Adrenal gland (tissue), 12 donors: ENCODE data around the gene TTLL10. TPM values are rescaled to one million over a fixed set of nuclear protein-coding genes. Genes with fewer than 3 reads are reported as not detected.
A peak's percentile ranks its signal among the peaks of the same experiment; 100 is the strongest.

Source experiments
- DNase-seq, 7 donors: peaks; one replicate each; pipeline ENCODE4 v3.0.0-alpha.2; 2019 to 2020
- H3K27ac ChIP-seq, 5 donors: fragments of 200-600 bp; sonication (generic) in 4 of 5; 1 replicate in 3 of 5; 2 replicates in 2 of 5; pipeline versions ENCODE4 v1.5.1 to v1.8.0; 2016 to 2020; ENCODE audit warnings: mild to moderate bottlenecking in 1 of 5
- H3K27me3 ChIP-seq: fragments of 200-600 bp; 2 replicates; pipeline ENCODE4 v1.8.0; 2021
- H3K36me3 ChIP-seq, 2 donors: fragments of 200-600 bp; replicated peaks in 1 of 2; 1 replicate in 1 of 2; 2 replicates in 1 of 2; pipeline versions ENCODE4 v1.5.1 to v1.8.0; 2018 to 2022
- H3K4me1 ChIP-seq, 2 donors: fragments of 200-600 bp; replicated peaks in 1 of 2; 1 replicate in 1 of 2; 2 replicates in 1 of 2; pipeline versions ENCODE4 v1.5.1 to v1.8.0; 2018 to 2021
- H3K4me3 ChIP-seq, 4 donors: fragments of 200-600 bp; sonication (generic) in 3 of 4; one replicate each; pipeline ENCODE4 v1.5.1; 2016 to 2018
- H3K9me3 ChIP-seq, 3 donors: fragments of 200-600 bp; sonication (generic) in 1 of 3; replicated peaks in 1 of 3; 1 replicate in 2 of 3; 2 replicates in 1 of 3; pipeline versions ENCODE4 v1.5.1 to v1.8.0; 2016 to 2021
- CTCF ChIP-seq, 6 experiments: fragments of 450-650 bp in 4 of 6; fragments of 200-600 bp in 2 of 6; sonication (generic) in 1 of 6; IDR thresholded peaks; 1 replicate in 5 of 6; 2 replicates in 1 of 6; pipeline versions ENCODE4 v1.5.1 to v1.8.0; 2016 to 2021; ENCODE audit warnings: antibody characterized with exemption in 6 of 6, mild to moderate bottlenecking in 2 of 6, moderate library complexity in 1 of 6
- POLR2A ChIP-seq, 2 donors: fragments of 450-650 bp; IDR thresholded peaks; one replicate each; pipeline ENCODE4 v1.6.1; 2017; ENCODE audit warnings: antibody characterized with exemption in 2 of 2, mild to moderate bottlenecking in 2 of 2, moderate library complexity in 1 of 2
- WGBS, 4 donors: extraction: QIAGEN DNeasy Blood & Tissue Kit in 2 of 4; methylation state at CpG; one replicate each; pipeline versions ENCODE4 v1.1.5 to v1.1.7; 2013 to 2017; 5-methylcytosine and 5-hydroxymethylcytosine counted together
- intact Hi-C, 2 donors: fragments of 100-400 bp; cut with DNase I; formaldehyde crosslinking; loops; one replicate each; pipeline versions ENCODE4 v1.14.1 to v1.15.0; 2022 to 2023
- polyA plus RNA-seq, 3 donors: library from polyadenylated mRNA; stranded (reverse); fragments of 200-250 nt in 2 of 3; fragments of 350-450 nt in 1 of 3; fragmentation: Illumina TruSeq in 1 of 3; extraction: RNeasy Lipid Tissue Mini Kit (QIAGEN cat#74804) in 1 of 3; gene quantifications; one replicate each; pipeline ENCODE4 v1.2.3, GENCODE V29; 2013 to 2014
- total RNA-seq, 9 donors: library from RNA; depleted of rRNA in 4 of 9; stranded (reverse); fragments of >200 nt in 4 of 9; fragments of 120-200 nt in 1 of 9; fragmentation: NEBNext Ultra II Directional in 1 of 9; extraction: Animal tissue kit (Norgen Biotek cat#: 25700) in 1 of 9; gene quantifications; one replicate each; pipeline versions ENCODE4 v1.1.0 to v1.2.4, GENCODE V29; 2013 to 2023
- donor health status: healthy with polysubstance abuse.
- donor health status: Bipolar disorder and iron deficiency.
- donor health status: DM: yes; HTN: yes; CAD: no.
- donor health status: DM: no; HTN: no; CAD: no.
- donor health status: DM: no; HTN: no; CAD: no.
- donor health status: DM: yes; HTN: yes; CAD: no.

The TTLL10 gene
- total and polyA plus RNA-seq, 12 donors: 0.32 to 0.44 TPM; not detected in 10

DNA sequence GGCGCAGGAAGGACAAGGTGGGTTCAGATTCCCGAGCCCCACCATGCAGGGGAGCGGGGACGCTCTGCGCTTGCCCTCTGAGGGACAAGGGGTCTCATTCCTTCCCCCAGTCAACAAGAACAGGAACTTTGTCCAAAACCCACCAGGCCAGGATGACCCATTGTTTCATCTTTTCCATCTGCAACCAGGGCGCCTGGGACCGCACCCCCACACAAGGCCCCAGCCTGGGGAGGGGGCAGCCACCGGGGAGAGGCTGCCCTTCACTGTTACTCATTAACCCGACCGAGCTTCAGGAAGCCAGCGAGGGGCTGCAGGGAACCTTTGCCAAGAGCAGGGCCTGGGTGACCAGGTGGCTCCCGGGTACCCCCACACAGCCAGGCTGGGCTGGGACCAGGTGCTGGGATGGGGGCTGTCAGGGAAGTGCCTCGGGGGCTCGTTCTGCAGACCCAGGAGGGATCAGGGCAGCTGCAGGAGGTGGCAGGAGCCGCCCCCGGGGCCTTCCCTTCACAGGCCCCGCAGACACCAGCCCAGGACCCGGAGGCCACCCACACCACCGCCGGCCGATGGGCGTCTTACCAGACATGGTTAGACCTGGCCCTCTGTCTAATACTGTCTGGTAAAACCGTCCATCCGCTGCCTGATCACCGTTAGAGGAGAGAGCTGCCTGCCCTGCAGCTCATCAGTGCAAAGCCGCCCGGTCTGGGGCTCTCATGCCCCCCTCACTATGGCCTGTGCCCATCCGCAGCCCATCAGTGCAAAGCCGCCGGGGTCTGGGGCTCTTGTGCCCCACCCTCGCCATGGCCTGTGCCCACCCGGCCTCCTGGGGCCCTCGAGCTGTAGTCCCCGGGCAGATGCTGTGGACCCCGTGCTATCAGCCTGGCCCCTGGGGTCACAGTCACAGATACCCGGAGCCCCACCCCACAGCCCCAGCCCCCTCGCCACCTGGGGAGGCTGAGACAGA is 4.9 kb upstream of the TTLL10 start:
- Histone ChIP-seq H3K27ac (no peak overlapping the region), H3K9me3 (no peaks in the 10 kb centered on the region), H3K4me3 (no peak overlapping the region), H3K27me3 (peaks cover 50% of the 10 kb centered on the region), H3K4me1 (no peaks in the 10 kb centered on the region), H3K36me3 (no peaks in the 10 kb centered on the region)
- intact Hi-C loops: no loop called here
- 66 to 76% (median 70%) methylated on average over 10 to 37 of the region's 37 CpGs for WGBS, 4 donors
- TF ChIP-seq CTCF (IDR thresholded peaks at IDR 0.05): no peak
- DNase-seq: no peak

DNA sequence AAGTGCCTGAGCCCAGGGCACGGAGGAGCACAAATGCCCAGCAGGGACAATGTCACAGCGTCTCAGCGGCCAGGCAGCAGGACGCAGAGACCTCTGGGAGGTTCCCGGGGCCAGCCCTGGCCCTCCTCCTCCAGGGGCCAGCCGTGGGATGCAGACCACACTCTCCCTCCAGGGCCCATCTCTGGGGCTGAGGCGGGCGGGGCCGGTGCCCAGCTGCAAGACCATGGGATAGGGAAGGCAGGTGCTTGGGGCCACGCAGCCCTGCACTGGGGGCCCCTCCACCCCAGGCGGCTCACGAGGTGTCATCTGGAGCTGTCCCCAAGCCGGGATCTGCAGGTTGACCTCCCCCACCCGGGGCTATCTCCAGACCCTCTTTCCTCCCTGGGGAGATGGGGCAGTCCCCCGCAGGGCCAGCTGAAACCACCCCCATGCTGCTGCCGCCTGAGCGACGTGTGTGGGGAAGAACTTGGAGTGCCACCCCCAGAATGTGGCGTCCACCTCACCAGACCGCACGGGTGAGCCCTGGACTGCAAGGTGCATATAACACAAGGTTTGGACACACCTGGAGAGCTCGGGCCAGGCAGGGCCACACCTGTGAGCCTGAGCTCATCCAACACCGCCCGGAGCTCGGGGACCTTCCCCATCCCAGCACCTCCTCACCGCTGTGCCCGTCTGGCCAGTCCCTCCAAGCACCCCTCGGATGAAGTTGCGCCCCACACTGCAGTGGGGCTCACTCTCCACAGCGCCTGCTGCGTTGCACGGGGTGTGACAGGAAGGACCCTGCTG is 4.1 kb upstream of the TTLL10 start:
- Histone ChIP-seq H3K4me1 (no peaks in the 10 kb centered on the region), H3K27me3 (peaks cover 55% of the 10 kb centered on the region), H3K27ac (no peak overlapping the region), H3K9me3 (no peaks in the 10 kb centered on the region), H3K36me3 (no peaks in the 10 kb centered on the region), H3K4me3 (no peak overlapping the region)
- 56 to 68% (median 62%) methylated on average over 6 to 32 of the region's 32 CpGs for WGBS, 4 donors
- intact Hi-C loops: no loop called here
- peak in 1 of 7 donors; percentile 5 for DNase-seq
- TF ChIP-seq CTCF (IDR thresholded peaks at IDR 0.05) (no peak), POLR2A (IDR thresholded peaks at IDR 0.05) (no peak)

DNA sequence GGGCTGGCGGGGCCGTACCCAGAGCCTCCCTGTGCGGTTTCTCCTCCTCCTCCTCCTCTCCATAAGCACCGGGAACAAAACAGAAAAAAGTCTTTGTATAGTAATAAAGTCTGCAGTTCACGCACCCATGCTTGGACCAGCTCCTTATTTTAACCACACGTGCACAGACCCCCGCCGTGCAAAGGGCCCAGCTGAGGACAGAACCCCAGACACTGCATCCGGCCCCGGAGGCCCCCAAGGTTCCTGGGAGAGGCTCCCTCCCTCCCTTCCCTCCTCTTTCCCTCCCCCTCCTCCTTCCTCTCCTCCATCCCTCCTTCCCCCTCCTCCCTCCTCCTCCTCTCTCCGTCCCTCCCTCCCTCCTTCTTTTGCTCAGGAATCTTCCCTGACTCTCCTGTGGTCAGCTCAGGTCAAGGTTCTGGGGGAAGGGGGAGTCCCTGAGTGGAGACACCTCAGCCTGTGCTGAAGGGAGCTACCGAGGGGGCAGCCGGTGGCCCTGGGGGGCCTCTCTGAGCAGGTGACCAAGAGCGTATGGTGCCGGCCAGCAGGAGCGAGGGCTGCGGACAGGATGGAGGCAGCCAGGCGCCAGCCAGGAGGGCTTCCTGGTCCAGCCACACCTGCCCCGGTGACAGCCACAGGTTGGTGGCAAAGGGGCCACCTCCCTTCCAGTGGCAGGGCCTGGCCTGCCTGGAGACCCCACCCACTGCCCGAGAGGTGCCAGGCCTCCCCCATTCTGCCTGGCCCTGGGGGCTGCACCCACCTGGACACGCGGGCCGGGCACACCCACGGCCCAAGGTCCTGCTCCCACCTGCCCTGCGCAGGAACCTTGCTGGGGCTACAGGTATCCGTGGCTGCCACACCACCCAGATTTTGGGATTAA is 3.2 kb upstream of the TTLL10 start:
- H3K27me3 ChIP-seq: peaks cover 50% of the 10 kb centered on the region
- peak in 1 of 7 donors; percentile 3 for DNase-seq
- 27 to 52% (median 42%) methylated on average over 11 to 26 of the region's 26 CpGs for WGBS, 4 donors
- no peak overlapping the region for H3K27ac ChIP-seq
- TF ChIP-seq POLR2A (IDR thresholded peaks at IDR 0.05): no peak
- TF ChIP-seq CTCF (IDR thresholded peaks at IDR 0.05): no peak
- H3K9me3 ChIP-seq: no peaks in the 10 kb centered on the region
- no peak overlapping the region for H3K4me3 ChIP-seq
- no peaks in the 10 kb centered on the region for H3K4me1 ChIP-seq
- intact Hi-C loops: no loop called here
- no peaks in the 10 kb centered on the region for H3K36me3 ChIP-seq
